ENCODE results near the gene STIL. TPM values are rescaled to one million over a fixed set of nuclear protein-coding genes. Genes with fewer than 3 reads are reported as not detected.

The STIL gene
- total and polyA plus RNA-seq, 2 experiments from 2014 or later = 2.5 to 6.1 TPM

DNA sequence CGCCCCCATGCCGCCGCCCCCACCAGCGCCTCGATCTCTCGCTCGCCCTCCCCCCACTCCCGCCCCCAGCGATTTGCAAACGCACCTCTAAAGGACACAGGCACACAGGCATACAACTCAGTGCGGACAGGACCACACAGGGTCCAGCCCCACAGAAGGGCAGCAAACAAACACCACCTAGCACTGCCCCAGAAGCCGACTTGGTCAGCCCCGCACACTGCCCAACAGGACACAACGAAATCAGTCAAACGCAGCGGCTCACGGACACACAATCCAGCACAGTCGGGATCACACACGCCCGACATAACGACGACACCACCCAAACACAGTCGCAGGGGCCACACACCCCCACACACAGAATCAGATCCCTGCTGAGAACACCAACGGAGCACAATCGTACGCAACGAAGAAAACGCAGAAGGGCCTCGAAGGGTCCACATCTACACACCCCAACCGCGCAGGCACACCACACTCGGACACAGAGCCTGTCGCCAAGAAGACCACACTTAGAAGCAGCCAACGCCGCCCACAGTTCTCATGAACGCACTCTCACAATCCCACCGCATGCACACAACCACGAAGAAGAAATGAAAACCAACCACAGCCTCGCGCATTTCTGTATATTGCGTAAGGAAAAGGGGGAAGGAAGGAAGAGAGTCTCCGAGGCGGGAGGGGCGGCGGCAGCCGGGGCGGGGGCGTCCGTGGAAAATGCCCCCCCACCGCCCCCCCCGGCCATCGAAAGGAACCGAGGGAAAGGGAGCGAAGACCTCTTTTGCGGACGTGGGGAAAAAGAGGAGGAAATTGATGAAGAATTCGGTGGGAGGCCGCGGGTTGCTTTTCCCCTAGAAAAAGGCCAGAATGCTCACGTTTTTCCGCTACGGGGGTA is 82.4 kb downstream of the STIL start:
- Histone ChIP-seq H2AFZ (peak overlapping the region; percentile 50), H3K9me2 (replicated peaks; ENCODE audit: insufficient read depth) (no peaks in the 10 kb centered on the region), H3K36me3 (replicated peaks; ENCODE audit: insufficient read depth, low read depth) (no peaks in the 10 kb centered on the region), H3K27me3 (peaks cover 97% of the 10 kb centered on the region), H4K20me1 (ENCODE audit: insufficient read depth, poor library complexity, severe bottlenecking) (no peaks in the 10 kb centered on the region), H3K9me3 (ENCODE audit: low read depth) (no peaks in the 10 kb centered on the region), H3K4me2 (peak overlapping the region; percentile 81), H3K4me3 (peak overlapping the region; percentile 48), H3K79me2 (no peaks in the 10 kb centered on the region), H3K27ac (no peak overlapping the region), H3K4me1 (ENCODE audit: insufficient read depth) (peaks cover 7% of the 10 kb centered on the region)
- TF ChIP-seq EZH2phosphoT487 (IDR thresholded peaks at IDR 0.05; ENCODE audit: low read depth, severe bottlenecking, unreplicated experiment) (peak; percentile 83), CTCF (IDR thresholded peaks at IDR 0.05; ENCODE audit: poor library complexity) (no peak), EZH2 (IDR thresholded peaks at IDR 0.05; ENCODE audit: borderline replicate concordance) (peak; percentile 24)
- WGBS (ENCODE audit: low lambda C conversion rate, missing lambda C conversion rate) = 3% methylated on average over 36 of the region's 62 CpGs
- peak; percentile 34 for DNase-seq (ENCODE audit: low spot score)

GRCh38 chr1:47230692-47231300 is 83.2 kb downstream of the STIL start:
- 2% methylated on average over 41 of the region's 44 CpGs for WGBS (ENCODE audit: low lambda C conversion rate, missing lambda C conversion rate)
- TF ChIP-seq EZH2 (IDR thresholded peaks at IDR 0.05; ENCODE audit: borderline replicate concordance) = peak; percentile 71
- TF ChIP-seq EZH2phosphoT487 (IDR thresholded peaks at IDR 0.05; ENCODE audit: low read depth, severe bottlenecking, unreplicated experiment) = peak; percentile 54
- no peak for TF ChIP-seq CTCF (IDR thresholded peaks at IDR 0.05; ENCODE audit: poor library complexity)
- H3K79me2 ChIP-seq = no peaks in the 10 kb centered on the region
- H3K9me3 ChIP-seq (ENCODE audit: low read depth) = no peaks in the 10 kb centered on the region
- peaks cover 99% of the 10 kb centered on the region for H3K27me3 ChIP-seq
- no peak for DNase-seq (ENCODE audit: low spot score)
- H3K27ac ChIP-seq = no peak overlapping the region
- H3K4me2 ChIP-seq = peak overlapping the region; percentile 81
- H3K4me1 ChIP-seq (ENCODE audit: insufficient read depth) = peaks cover 11% of the 10 kb centered on the region
- H3K4me3 ChIP-seq = no peak overlapping the region
- no peaks in the 10 kb centered on the region for H4K20me1 ChIP-seq (ENCODE audit: insufficient read depth, poor library complexity, severe bottlenecking)
- peak overlapping the region; percentile 40 for H2AFZ ChIP-seq
- H3K9me2 ChIP-seq (replicated peaks; ENCODE audit: insufficient read depth) = no peaks in the 10 kb centered on the region
- no peaks in the 10 kb centered on the region for H3K36me3 ChIP-seq (replicated peaks; ENCODE audit: insufficient read depth, low read depth)

GRCh38 chr1:47229886-47230691 is 83.9 kb downstream of the STIL start:
- H3K9me3 ChIP-seq (ENCODE audit: low read depth) = no peaks in the 10 kb centered on the region
- no peak overlapping the region for H3K27ac ChIP-seq
- peaks cover 14% of the 10 kb centered on the region for H3K4me1 ChIP-seq (ENCODE audit: insufficient read depth)
- H3K4me3 ChIP-seq = no peak overlapping the region
- no peaks in the 10 kb centered on the region for H4K20me1 ChIP-seq (ENCODE audit: insufficient read depth, poor library complexity, severe bottlenecking)
- peak overlapping the region; percentile 29 for H3K4me2 ChIP-seq
- 6% methylated on average over 23 of the region's 23 CpGs for WGBS (ENCODE audit: low lambda C conversion rate, missing lambda C conversion rate)
- peak; percentile 90 for TF ChIP-seq EZH2phosphoT487 (IDR thresholded peaks at IDR 0.05; ENCODE audit: low read depth, severe bottlenecking, unreplicated experiment)
- TF ChIP-seq CTCF (IDR thresholded peaks at IDR 0.05; ENCODE audit: poor library complexity) = no peak
- TF ChIP-seq EZH2 (IDR thresholded peaks at IDR 0.05; ENCODE audit: borderline replicate concordance) = peak; percentile 98
- H3K36me3 ChIP-seq (replicated peaks; ENCODE audit: insufficient read depth, low read depth) = no peaks in the 10 kb centered on the region
- no peaks in the 10 kb centered on the region for H3K9me2 ChIP-seq (replicated peaks; ENCODE audit: insufficient read depth)
- DNase-seq (ENCODE audit: low spot score) = no peak
- H3K27me3 ChIP-seq = peaks cover 97% of the 10 kb centered on the region
- peak overlapping the region; percentile 1 for H2AFZ ChIP-seq
- no peaks in the 10 kb centered on the region for H3K79me2 ChIP-seq

All from hepatocyte (in vitro differentiated cells).